ENCODE data around the gene TMEM144.
"Not testable (repeated sequence)": the region's sequence is repeated elsewhere in the genome, so short reads cannot be mapped to it uniquely, and the experiment has no call there.

Gene TMEM144

DNA sequence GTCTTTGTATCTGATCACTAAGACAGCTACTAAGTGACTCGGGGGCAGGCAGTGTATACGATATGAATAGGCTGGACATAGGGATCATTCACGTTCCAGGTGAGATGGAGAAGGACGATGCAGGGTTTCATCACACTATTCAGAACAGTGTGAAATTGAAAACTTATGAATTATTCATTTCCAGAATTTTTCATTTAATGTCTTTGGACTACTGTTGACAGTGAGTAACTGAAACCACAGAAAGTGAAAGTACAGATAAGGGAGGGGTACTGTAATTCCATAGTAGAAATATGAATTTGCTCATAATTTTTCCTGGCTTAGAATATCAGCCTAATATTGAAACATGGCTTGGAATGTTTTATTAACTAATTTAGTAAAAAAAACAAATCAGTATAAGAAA is 24.4 kb downstream of the TMEM144 start:
- no peak for DNase-seq (ENCODE audit: low read depth in 2 of 3, low spot score in 1 of 3)

DNA sequence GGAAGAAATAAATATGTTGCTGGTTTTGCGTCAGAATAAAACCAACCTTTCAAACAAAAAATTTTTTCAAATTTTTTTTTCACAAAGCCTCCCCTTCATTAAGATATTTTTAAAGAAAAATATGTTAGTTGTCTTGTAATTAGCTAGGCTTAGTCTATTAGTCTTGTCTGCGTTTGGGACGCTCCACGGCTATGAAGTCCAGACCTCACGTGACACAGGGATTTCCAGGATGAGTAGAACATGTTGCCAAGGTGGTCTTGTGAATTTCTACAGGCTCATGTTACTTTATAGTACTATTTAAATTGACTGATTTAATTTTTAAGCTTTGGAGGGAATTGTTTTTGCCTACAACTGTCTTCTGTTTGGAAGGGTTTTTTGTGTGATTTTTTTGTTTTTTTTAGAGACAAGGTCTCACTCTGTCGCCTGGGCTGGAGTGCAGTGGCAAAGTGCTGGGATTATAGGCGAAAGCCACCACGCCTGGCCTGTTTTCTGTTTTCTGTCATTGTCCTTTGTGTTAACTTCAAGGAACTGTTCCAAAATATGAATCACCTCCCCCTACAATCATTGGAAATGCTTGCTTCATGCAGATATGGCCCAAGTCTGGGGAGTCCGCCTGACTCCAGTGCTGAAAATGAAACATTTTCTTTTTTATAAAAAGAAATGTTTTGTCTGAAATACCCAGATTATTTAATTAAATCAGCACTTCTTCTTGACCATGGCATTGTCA is 26.2 kb downstream of the TMEM144 start:
- DNase-seq (ENCODE audit: low read depth in 2 of 3, low spot score in 1 of 3): no peak

DNA sequence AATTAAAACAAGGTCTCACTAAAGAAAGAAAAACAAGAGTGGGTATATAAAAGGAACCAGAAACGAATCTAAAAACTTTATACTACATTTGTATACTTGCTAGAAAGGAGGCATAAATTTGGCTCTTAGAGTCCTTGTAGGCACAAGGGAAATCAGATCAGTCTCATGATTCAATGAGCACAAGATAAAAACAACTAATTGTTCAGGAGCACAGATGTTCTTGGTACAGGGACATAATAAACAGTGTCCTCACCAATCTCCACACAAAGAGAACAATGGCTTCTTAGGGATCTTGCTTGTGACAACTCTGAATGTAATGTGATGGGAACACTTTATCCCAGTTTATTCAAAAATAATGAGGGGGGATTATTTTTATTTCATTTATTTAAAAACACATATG is 28.3 kb downstream of the TMEM144 start:
- no peak for DNase-seq (ENCODE audit: low read depth in 2 of 3, low spot score in 1 of 3)

DNA sequence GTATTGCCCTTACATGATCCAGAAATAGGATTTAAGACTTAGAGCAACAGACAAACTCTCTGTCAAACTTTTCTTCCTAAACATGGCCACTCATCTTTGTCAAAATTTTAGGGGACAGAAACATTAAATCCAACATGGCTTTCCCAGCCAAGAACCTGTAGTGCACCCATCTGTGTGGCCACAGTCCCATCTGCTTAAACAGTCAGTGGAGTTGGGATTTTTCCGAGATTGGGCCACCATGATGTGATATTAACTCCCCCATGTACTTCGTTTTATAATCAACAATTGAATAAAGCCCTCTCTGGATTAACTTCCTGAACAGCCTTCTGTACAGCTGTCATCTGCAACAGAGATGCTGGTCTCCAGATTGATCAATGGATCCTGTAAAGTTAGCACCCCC is 28.9 kb downstream of the TMEM144 start:
- no peak for DNase-seq (ENCODE audit: low read depth in 2 of 3, low spot score in 1 of 3)

DNA sequence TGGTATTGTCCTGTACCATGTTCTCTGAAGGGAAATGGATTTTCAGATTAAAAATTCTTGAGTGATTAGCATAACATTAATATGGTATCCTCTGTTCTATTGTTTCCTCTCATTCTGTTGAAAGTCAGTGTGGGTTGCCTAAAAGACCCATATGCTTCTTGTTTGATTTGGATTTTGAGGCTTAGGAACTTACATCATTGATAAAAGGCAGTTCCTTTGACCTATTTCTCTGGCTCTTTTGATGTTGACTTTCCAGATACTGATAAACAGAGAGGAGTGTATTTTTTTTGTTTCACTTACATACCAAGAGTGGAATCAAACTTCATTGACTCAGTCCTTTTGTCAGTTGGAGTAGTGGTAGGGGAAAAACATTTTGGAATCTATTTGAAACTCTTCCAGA is 32.8 kb downstream of the TMEM144 start:
- DNase-seq (ENCODE audit: low read depth in 2 of 3, low spot score in 1 of 3): no peak

DNA sequence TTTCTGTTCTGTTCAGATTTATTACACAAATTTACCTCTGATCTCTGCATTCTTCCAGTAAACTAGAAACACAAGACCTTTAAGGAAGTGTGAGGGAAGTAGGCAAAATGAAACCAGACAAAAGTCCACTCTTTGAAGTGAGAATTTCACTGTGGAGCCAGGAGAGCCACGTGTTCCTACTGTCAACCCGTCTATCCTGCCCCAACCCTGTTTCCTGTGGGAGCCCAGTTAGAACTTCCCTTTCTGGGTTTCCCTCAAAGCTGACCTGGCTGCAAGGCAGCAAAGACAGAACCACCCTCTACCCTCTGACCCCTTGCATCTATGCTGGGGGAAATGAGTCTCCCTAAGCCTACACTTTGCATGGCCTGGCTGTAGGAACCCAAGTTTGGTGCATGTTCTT is 40.0 kb downstream of the TMEM144 start:
- no peak for DNase-seq (ENCODE audit: low read depth in 2 of 3, low spot score in 1 of 3)

DNA sequence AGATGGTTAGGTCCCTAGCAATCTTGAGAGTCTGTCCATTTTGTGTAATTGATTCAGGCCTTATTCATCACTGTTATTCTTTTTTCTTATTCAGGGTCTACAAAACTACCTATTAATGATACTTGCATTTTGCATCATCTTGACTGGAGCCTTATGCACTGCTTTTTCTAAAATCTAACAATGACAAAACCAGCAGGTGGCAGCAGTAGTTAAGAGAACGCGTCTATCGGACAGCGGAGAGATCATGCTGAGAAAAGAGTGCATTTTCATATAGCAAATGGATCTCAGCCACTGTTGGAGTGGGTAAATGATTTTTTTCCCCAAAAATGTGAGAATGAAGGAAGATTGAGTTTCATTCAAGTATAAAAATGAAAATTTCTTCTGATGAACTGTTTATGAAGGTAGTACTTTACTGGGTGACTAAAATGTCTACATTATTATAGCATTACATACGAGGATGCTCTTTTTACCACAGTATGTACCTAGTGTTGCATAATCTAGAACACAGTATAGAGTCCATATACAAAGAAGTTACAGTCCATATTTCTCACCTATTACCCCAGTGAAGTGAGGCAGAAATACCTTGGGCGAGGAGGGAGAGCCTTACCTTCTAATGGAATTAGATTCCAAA is 43.2 kb downstream of the TMEM144 start:
- peak in 2 of 3 donors; percentile 2 to 65 for DNase-seq (ENCODE audit: low read depth in 2 of 3, low spot score in 1 of 3)

DNA sequence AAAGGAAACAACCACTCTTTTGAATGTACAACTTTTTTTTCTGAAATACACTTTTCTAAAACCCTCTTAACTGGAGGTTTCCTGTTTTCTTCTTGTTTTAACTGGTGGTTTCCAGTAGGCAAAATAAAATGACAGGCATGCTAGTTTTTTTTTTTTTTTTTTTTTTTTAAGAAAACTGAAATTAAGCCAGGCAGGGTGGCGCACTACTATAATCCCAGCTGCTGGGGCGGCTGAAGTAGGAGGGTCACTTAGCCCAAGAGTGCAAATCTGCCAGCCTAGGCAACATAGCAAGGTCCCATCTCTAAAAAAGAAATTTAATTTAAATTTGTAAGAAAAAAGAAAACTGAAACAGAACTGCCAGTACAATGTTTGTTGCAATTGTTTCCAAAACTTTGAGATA is 44.0 kb downstream of the TMEM144 start:
- DNase-seq (ENCODE audit: low read depth in 2 of 3, low spot score in 1 of 3): no peak

DNA sequence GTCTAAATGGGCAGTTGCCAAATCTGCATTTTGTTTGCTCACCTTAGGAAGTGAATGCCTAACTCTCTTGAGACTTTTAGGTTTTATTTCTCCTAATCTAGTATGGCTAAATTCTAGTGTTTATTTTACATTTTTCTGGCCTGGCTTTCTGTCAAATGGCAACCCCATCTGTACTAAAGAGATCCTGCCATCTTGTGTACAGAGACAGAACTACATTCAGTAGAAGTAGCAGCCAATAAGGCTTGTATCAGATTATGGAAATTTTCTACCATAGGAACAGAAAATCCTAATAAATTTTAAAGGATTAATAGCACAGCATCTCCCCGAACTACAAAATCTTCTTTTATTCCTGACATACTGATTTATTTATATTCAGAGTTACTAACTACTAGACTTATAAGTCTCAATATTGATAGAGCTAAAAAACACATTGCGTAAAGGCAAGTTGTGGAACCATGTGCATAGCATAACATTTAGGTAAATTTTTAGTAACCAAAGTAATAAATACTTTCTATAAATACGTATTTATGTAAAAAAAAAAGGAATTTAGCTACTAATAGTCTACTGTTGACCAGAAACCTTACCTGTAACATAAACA is 45.5 kb downstream of the TMEM144 start:
- DNase-seq (ENCODE audit: low read depth in 2 of 3, low spot score in 1 of 3): peak in 1 of 3 donors; percentile 14

DNA sequence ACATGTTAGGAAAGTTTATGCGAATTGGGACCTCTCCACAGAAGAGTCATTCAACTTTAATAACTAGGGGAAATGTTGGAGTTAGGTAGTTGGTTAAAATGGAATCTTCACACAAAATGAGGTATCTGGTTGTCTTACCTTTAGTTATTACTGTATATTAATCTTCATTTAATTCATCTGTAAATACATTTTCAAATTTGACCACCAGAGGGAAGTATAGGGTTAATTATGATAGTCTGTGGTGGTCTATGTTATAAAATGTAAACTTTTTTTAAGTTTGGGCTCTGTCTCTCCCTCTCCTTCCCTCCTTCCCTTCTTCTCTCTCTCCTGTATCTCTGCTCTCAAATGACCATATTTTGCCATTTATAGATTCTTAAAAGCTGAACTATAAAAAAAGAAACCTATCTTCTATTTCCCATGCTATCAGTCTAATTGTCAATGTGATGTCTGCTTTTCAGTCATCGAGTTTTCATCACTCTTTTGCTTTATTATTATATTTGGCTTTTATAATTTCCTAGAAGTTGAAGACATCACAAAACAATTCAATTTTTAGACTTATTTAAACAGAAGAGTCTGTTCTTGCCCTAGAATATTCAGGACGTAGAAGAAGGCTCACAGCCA is 49.8 kb downstream of the TMEM144 start:
- DNase-seq (ENCODE audit: low read depth in 2 of 3, low spot score in 1 of 3): no peak

DNA sequence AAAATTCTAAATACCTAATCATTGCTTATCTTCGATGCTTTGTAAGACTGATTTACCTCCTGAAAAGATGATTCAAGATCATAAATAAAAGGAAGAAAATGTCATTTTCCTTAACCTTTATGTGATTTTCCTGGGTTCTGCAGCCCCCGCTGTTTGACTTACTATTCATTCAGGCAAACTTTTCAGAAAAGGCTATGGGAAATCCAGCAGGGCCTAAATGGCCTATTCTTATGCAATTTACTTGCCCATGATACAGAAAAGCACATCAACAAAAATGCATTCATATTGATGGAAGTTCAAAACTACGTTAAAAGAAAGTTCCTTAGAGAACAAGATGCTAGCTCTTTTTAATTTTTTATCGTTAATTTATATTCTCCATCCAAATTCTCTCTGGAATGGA is 51.2 kb downstream of the TMEM144 start:
- no peak for DNase-seq (ENCODE audit: low read depth in 2 of 3, low spot score in 1 of 3)

DNA sequence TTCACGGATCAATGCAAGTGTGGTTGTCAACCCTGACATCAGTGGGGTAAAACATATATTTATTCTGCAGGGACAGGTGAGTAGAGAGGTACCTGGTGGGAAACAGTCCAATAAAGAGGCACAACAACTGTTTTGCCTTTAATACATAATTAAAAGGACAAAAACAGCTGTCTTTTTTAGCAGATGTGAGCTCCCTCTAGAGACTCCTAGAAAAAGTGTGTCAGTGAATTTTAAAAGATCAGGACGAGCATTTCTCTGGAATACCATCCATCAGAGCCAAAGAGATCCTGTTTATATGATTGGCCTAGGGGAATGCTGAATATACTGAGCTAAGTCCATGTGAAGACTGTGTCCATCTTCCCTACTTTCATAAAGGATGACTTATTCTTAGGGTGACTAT is 58.3 kb downstream of the TMEM144 start:
- DNase-seq (ENCODE audit: low read depth in 2 of 3, low spot score in 1 of 3): no peak

DNA sequence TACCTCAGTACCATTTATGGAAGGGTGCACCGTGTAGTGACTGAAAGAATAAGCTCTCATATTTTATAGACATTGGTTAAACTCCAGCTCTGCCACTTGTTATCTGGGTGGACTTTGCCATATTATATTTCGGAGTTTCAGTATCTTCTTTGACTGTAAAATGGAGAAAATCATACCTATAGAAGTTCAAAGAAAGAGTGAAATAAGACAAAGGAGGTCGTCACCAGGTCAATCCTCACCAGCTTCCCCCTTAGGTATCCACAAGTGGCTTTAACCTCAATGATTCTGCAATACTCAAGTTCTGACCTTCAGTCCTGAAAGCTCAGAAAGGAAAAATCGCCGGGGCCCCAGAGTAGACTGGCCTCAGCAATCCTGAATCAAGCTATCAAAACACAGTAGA is 64.3 kb downstream of the TMEM144 start:
- DNase-seq (ENCODE audit: low read depth in 2 of 3, low spot score in 1 of 3): no peak

DNA sequence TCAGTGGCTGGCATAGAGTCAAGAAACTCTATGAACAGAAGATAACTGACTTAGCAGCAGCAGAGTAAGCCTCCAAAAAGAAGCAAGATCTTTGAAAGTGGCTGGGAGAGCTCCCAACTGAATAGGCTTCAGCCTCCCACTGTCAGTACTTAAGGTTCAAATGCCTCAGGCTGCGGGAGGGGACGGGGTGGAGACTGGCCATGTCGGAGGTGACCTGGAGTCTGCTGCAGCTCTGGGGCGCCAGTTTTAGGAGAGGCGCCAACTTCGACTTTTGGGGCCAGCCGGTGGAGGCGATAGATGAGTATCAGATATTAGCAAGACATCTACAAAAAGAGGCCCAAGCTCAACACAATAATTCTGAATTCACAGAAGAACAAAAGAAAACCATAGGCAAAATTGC is 67.3 kb downstream of the TMEM144 start:
- no peak for DNase-seq (ENCODE audit: low read depth in 2 of 3, low spot score in 1 of 3)

DNA sequence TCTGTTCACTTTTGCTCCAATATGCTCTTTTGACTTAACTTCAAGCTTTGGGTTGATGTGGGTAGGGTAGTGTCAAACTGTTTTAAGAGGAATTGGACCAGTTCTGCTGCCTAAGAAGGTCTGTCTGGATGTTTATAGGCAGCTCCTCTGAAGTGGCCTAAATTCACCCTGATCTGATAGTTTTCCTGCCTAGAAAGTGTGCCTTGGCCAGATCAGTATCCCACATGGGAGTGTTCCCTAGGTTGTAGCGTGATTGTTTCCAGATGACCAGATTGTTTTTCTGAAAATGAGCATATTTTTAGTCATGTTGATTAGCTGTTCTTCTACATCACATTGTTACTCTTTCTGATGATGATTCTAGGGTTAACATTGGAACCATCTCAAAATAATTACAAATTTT is 68.8 kb downstream of the TMEM144 start:
- DNase-seq (ENCODE audit: low read depth in 2 of 3, low spot score in 1 of 3): not testable (repeated sequence)

DNA sequence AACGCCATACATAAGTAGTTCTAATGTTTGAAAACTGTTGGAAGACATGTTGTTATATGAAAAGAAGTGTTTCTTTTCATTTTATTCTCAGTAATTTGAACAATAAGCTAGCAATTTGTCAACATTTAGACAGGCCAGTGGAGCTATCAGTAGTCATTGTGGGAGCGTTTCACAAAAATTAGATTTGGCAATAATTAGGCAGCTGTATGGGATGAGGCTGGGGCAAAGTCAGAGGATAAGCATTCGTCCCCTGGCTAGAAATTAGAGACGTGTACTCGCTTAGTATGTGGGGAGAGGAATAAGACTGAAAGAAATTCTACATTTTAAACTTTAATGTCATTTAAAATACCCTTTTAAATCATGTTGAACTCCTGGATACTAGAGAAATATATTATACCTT is 70.6 kb downstream of the TMEM144 start:
- no peak for DNase-seq (ENCODE audit: low read depth in 2 of 3, low spot score in 1 of 3)

DNA sequence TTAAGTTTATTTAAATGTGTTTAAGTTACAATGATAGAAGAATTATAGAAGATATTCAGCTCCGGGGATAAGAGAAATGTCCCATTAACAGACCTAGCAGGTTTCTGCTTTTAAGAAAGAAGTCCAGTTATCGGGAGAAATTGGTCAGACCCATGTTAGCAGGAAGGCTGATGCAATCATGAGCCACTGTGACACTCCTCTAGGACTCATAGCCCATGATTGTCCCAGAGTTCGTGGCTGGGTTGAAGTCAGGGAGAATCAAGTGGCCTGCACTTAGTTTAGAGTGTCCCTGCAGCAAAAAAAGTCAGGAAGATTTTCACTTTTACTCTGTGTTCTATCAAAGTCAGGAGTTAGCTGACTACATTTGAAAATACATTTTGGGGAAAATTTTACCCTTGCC is 72.0 kb downstream of the TMEM144 start:
- no peak for DNase-seq (ENCODE audit: low read depth in 2 of 3, low spot score in 1 of 3)

DNA sequence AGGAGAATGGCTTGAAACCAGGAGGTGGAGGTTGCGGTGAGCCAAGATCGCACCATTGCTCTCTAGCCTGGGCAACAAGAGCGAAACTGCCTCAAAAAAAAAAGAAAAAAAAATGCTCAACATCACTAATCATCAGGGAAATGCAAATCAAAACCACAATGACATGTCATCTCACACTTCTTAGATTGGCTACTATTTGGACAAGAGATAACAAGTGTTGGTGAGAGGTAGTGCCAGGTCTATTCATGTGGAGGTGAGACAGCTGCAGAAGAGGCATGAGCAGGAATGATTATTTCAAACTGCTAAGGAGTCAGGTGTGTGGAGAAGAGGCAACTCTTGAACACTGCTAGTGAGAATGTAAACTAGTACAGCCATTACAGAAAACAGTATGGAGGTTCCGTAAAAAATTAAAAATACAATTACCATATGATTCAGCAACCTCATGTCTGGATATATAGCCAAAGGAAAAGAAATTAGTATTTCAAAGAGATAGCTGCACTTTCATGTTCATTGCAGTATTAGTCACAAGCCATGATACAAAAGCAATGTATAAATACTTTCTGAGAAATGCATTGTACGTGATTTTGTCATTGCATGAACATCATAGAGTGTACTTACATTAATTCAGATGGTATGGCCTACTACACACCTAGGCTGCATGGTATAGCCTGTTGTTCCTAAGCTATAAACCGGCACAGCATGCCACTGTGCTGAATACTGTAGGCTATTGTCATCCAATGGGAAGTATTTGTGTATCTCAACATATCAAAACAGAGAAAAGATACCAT is 75.3 kb downstream of the TMEM144 start:
- DNase-seq (ENCODE audit: low read depth in 2 of 3, low spot score in 1 of 3): no peak

DNA sequence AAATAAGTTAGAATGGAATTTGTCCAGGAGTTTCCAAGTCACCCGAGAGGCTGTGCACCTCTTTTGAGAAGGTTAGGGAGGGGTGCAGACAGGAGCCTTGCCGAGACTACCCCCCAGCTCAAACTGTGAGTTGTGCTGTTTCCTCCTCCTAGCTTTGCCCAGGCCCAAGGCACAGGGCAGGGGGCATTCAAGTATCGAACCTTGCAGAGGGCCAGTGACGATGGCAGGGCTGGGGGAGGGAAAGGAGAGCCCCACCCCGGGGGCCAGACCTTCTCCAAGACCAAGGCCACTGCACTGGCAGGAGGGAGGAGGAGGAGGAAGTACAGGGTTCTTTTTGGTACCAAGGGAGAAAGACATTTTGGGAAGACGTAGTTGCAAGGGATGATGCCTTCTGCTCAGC is 80.6 kb downstream of the TMEM144 start:
- no peak for DNase-seq (ENCODE audit: low read depth in 2 of 3, low spot score in 1 of 3)

DNA sequence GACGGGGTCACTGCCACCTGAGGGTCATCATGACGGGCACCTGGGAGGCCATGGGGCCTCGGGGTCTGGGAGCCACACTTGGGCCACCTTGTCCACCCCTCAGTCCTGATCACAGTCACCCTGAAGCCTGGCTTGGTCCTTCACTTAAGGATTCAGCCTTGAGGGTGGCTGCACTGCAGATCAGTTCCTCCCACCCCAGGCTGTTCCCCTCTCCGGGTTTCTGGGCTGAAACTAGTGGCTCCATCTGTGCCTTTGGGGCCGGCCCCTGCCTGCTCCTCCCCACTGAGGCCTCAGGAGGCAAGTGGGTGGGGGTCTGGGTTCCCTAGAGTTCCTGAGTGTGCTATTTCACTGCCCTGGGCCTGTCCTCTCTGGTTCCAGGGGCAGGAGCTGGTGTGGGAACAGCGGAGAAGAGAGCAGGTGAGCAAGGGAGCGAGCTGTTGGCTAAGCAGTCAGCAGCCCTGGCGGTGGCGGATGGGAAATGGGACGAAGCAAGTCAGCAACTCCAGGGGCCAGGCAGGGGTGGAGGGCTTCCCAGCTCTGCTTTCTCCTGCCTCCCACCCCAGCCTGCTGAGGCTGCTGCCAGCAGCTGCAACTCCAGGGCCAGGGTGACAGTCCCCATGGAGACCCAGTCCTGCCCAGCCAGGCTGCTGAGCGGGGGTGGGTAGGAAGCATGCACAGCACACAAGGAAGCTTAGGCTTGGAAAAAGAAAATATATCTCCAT is 81.2 kb downstream of the TMEM144 start:
- no peak for DNase-seq (ENCODE audit: low read depth in 2 of 3, low spot score in 1 of 3)

DNA sequence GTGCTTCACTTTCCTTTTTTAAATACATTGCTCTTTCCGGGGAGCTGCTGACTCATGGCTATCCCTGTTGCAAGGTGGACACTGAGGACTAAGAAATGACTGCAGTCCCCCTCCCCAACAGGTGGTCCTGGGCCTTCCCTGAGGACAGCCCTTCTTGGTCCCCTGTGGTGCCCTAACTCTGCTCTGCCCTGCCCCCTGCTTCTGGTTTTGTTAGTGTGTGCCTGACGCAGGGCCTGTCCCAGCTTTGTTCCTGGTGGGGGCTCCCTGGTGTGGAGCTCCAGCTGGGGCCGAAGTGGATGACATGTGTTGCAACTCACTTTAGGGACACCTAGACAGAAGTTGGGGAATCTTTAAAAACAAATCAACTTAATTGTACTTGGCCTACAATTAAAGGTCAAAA is 81.9 kb downstream of the TMEM144 start:
- no peak for DNase-seq (ENCODE audit: low read depth in 2 of 3, low spot score in 1 of 3)
